HCT116 (cell line): ENCODE data around the gene TPR.

Source experiments
- CEBPB ChIP-seq: IDR thresholded peaks from 2 replicates; pipeline ENCODE4 v1.6.1; 2012; ENCODE audit warnings: low read depth
- EGR1 ChIP-seq: IDR thresholded peaks from 2 replicates; pipeline ENCODE4 v1.6.1; 2012; ENCODE audit warnings: low read depth
- EZH2 ChIP-seq: fragments of 200-600 bp; sonication (generic); IDR thresholded peaks from 2 replicates; pipeline ENCODE4 v1.6.1; 2017; ENCODE audit warnings: antibody characterized with exemption, mixed run types
- EZH2phosphoT487 ChIP-seq: fragments of 200-600 bp; IDR thresholded peaks from 2 replicates; pipeline ENCODE4 v1.6.1; 2018; ENCODE audit warnings: antibody characterized with exemption, borderline replicate concordance
- POLR2A ChIP-seq: IDR thresholded peaks from 2 replicates; pipeline ENCODE4 v1.7.0; 2011; ENCODE audit warnings: borderline replicate concordance; ENCODE audit not compliant: insufficient read depth, insufficient read length; ENCODE audit errors: extremely low read depth
- POLR2AphosphoS5 ChIP-seq: IDR thresholded peaks from 2 replicates; pipeline ENCODE4 v1.6.1; 2011; ENCODE audit warnings: mild to moderate bottlenecking, low read depth, low read length, moderate library complexity
- RAD21 ChIP-seq: IDR thresholded peaks from 2 replicates; pipeline ENCODE4 v1.6.1; 2012; ENCODE audit warnings: low read depth, mild to moderate bottlenecking
- YY1 ChIP-seq: IDR thresholded peaks from 2 replicates; pipeline ENCODE4 v1.6.1; 2011; ENCODE audit warnings: low read length, low read depth, moderate library complexity, mild to moderate bottlenecking; ENCODE audit not compliant: insufficient replicate concordance; ENCODE audit errors: extremely low read depth
- ZFX ChIP-seq: fragments of 450-650 bp; IDR thresholded peaks from 2 replicates; pipeline ENCODE4 v1.6.1; 2017
- ZNF274 ChIP-seq: fragments of 200-500 bp; sonication (Bioruptor generic); IDR thresholded peaks from 2 replicates; pipeline ENCODE4 v1.6.1; 2014; ENCODE audit warnings: mild to moderate bottlenecking, low read depth, low read length, inconsistent platforms
- TF ChIP-seq, protein P1 (sequence below), 3 experiments: fragments of 200-600 bp in 1 of 3; sonication (generic) in 1 of 3; IDR thresholded peaks in 2 of 3; conservative IDR thresholded peaks in 1 of 3; 2 replicates each; pipeline ENCODE4 v1.5.1; 2012 to 2017; ENCODE audit warnings: low read depth in 2 of 3, low read length in 2 of 3, antibody characterized with exemption in 1 of 3, borderline replicate concordance in 1 of 3, control low read depth in 1 of 3, mild to moderate bottlenecking in 1 of 3, mixed read lengths in 1 of 3, mixed run types in 1 of 3, moderate library complexity in 1 of 3; ENCODE audit not compliant: insufficient read depth in 1 of 3
- TF ChIP-seq, protein P2 (sequence below): IDR thresholded peaks from 2 replicates; pipeline ENCODE4 v1.6.1; 2012; ENCODE audit warnings: low read depth
- TF ChIP-seq, protein P3 (sequence below): IDR thresholded peaks from 2 replicates; pipeline ENCODE4 v1.6.1; 2011; ENCODE audit warnings: mild to moderate bottlenecking, low read length, moderate library complexity; ENCODE audit not compliant: insufficient replicate concordance; ENCODE audit errors: extremely low read depth
- TF ChIP-seq, protein P4 (sequence below): IDR thresholded peaks from 2 replicates; pipeline ENCODE4 v1.6.1; 2012

DNA sequence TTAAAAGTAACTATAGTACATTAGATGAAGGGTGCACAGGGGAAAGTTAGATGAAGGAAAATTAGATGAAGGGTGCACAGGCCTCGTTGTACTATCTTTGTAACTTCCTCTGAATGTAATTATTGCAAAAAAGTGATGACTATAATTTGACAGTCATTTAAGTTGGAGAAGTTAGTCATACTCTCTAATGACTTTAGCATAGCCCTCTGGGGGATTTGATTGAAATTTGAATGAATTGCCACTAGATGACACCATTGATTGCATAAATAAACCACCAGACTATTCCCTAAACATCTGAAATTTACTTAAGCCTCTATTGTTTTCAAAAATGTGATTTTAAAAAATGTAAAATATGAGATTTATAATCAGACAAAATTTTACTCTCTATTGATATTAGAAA is 102.6 kb downstream of the TPR start:
- TF ChIP-seq YY1: no peak
- TF ChIP-seq, protein P1, sequence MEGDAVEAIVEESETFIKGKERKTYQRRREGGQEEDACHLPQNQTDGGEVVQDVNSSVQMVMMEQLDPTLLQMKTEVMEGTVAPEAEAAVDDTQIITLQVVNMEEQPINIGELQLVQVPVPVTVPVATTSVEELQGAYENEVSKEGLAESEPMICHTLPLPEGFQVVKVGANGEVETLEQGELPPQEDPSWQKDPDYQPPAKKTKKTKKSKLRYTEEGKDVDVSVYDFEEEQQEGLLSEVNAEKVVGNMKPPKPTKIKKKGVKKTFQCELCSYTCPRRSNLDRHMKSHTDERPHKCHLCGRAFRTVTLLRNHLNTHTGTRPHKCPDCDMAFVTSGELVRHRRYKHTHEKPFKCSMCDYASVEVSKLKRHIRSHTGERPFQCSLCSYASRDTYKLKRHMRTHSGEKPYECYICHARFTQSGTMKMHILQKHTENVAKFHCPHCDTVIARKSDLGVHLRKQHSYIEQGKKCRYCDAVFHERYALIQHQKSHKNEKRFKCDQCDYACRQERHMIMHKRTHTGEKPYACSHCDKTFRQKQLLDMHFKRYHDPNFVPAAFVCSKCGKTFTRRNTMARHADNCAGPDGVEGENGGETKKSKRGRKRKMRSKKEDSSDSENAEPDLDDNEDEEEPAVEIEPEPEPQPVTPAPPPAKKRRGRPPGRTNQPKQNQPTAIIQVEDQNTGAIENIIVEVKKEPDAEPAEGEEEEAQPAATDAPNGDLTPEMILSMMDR (IDR thresholded peaks at IDR 0.05 in 2 of 3, conservative IDR thresholded peaks at IDR 0.05 in 1 of 3; ENCODE audit: borderline replicate concordance in 1 of 3, insufficient read depth in 1 of 3, low read depth in 2 of 3, low read length in 2 of 3): no peak
- TF ChIP-seq, protein P2, sequence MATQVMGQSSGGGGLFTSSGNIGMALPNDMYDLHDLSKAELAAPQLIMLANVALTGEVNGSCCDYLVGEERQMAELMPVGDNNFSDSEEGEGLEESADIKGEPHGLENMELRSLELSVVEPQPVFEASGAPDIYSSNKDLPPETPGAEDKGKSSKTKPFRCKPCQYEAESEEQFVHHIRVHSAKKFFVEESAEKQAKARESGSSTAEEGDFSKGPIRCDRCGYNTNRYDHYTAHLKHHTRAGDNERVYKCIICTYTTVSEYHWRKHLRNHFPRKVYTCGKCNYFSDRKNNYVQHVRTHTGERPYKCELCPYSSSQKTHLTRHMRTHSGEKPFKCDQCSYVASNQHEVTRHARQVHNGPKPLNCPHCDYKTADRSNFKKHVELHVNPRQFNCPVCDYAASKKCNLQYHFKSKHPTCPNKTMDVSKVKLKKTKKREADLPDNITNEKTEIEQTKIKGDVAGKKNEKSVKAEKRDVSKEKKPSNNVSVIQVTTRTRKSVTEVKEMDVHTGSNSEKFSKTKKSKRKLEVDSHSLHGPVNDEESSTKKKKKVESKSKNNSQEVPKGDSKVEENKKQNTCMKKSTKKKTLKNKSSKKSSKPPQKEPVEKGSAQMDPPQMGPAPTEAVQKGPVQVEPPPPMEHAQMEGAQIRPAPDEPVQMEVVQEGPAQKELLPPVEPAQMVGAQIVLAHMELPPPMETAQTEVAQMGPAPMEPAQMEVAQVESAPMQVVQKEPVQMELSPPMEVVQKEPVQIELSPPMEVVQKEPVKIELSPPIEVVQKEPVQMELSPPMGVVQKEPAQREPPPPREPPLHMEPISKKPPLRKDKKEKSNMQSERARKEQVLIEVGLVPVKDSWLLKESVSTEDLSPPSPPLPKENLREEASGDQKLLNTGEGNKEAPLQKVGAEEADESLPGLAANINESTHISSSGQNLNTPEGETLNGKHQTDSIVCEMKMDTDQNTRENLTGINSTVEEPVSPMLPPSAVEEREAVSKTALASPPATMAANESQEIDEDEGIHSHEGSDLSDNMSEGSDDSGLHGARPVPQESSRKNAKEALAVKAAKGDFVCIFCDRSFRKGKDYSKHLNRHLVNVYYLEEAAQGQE: no peak
- no peak for TF ChIP-seq POLR2AphosphoS5
- TF ChIP-seq CEBPB: no peak
- no peak for TF ChIP-seq EZH2
- TF ChIP-seq, protein P3, sequence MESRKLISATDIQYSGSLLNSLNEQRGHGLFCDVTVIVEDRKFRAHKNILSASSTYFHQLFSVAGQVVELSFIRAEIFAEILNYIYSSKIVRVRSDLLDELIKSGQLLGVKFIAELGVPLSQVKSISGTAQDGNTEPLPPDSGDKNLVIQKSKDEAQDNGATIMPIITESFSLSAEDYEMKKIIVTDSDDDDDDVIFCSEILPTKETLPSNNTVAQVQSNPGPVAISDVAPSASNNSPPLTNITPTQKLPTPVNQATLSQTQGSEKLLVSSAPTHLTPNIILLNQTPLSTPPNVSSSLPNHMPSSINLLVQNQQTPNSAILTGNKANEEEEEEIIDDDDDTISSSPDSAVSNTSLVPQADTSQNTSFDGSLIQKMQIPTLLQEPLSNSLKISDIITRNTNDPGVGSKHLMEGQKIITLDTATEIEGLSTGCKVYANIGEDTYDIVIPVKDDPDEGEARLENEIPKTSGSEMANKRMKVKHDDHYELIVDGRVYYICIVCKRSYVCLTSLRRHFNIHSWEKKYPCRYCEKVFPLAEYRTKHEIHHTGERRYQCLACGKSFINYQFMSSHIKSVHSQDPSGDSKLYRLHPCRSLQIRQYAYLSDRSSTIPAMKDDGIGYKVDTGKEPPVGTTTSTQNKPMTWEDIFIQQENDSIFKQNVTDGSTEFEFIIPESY: no peak
- TF ChIP-seq, protein P4, sequence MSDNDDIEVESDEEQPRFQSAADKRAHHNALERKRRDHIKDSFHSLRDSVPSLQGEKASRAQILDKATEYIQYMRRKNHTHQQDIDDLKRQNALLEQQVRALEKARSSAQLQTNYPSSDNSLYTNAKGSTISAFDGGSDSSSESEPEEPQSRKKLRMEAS: no peak
- TF ChIP-seq EGR1: no peak
- TF ChIP-seq POLR2A: no peak
- peak; percentile 35 for TF ChIP-seq RAD21
- no peak for TF ChIP-seq EZH2phosphoT487
- no peak for TF ChIP-seq ZFX
- no peak for TF ChIP-seq ZNF274
